GM21515 (cell line): ENCODE results near the gene RNF20.
"Not testable (repeated sequence)": the region's sequence is repeated elsewhere in the genome, so short reads cannot be mapped to it uniquely, and the experiment has no call there.

Experiments
- ATAC-seq: cut with Tn5 transposase; IDR thresholded peaks from one replicate; pipeline ENCODE4 v1.9.1; 2021; ENCODE audit not compliant: unreplicated experiment

RNF20 gene, protein sequence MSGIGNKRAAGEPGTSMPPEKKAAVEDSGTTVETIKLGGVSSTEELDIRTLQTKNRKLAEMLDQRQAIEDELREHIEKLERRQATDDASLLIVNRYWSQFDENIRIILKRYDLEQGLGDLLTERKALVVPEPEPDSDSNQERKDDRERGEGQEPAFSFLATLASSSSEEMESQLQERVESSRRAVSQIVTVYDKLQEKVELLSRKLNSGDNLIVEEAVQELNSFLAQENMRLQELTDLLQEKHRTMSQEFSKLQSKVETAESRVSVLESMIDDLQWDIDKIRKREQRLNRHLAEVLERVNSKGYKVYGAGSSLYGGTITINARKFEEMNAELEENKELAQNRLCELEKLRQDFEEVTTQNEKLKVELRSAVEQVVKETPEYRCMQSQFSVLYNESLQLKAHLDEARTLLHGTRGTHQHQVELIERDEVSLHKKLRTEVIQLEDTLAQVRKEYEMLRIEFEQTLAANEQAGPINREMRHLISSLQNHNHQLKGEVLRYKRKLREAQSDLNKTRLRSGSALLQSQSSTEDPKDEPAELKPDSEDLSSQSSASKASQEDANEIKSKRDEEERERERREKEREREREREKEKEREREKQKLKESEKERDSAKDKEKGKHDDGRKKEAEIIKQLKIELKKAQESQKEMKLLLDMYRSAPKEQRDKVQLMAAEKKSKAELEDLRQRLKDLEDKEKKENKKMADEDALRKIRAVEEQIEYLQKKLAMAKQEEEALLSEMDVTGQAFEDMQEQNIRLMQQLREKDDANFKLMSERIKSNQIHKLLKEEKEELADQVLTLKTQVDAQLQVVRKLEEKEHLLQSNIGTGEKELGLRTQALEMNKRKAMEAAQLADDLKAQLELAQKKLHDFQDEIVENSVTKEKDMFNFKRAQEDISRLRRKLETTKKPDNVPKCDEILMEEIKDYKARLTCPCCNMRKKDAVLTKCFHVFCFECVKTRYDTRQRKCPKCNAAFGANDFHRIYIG

DNA sequence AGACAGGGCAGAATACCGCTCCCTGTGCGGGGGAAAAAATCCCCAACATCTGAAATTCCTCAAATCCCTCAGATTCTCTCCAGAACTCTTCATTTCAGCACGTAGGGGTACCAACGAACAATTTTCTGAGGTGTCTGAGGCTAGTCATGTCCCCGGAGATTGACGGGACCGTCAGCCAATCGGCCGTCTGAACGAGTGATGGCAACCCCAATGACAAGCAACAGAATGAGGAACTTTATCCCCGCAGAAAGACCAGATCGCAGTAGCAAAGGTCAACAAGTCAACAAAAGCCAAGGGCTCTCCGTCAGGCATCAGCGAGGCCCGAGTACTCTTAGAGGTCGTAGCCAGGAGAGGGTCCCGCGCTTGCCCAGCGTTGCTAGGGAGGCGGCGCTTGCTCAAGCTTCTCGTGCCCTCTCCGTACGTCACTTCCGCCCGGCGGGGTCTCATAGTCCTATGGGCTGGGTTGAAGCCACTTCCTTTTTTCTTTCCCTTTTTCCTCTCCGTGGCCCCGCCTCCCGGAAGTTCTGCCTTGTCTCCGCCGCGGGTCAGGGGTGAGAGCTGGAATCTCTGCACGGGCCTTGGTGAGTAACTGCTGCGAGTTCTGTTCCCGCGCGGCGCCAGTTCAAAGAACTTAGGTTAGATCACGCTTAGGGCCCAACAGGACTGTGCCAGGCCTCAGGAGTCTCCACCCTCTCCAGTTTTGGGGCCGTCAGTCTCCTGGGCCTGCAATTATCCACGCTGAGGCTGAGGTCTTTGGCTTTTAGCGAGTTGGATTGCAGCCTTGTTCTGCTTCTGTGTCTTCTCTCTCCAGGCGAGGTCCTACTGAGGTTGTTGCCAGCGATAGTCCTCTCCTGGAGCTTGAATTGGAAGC, at the start of gene RNF20:
Gene RNF20 (plus strand): TSS at position 520 of the 871 bp plus-strand sequence. CDS start 1,571 bp downstream, outside the sequence.
- ATAC-seq: peak; percentile 98

DNA sequence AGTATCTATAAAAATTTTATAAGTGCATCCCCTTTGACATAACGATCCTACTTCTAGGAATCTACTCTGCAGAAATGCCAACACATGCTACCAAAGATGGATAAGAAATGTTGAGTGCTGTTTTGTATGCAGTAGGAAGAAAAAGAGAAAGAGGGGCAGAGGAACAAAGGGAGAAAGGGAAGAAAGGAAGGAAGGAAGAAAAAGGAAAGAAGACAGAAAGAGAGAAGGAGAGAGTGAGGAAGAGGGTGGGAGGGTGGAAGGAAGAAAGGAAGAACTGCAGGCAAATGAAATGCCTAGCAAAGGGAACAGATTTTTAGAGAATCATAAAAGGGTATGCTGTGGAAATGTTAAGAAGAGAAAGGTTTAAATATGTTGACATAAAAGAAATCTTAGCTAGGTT, 49.6 kb upstream of the RNF20 start:
- no peak for ATAC-seq

DNA sequence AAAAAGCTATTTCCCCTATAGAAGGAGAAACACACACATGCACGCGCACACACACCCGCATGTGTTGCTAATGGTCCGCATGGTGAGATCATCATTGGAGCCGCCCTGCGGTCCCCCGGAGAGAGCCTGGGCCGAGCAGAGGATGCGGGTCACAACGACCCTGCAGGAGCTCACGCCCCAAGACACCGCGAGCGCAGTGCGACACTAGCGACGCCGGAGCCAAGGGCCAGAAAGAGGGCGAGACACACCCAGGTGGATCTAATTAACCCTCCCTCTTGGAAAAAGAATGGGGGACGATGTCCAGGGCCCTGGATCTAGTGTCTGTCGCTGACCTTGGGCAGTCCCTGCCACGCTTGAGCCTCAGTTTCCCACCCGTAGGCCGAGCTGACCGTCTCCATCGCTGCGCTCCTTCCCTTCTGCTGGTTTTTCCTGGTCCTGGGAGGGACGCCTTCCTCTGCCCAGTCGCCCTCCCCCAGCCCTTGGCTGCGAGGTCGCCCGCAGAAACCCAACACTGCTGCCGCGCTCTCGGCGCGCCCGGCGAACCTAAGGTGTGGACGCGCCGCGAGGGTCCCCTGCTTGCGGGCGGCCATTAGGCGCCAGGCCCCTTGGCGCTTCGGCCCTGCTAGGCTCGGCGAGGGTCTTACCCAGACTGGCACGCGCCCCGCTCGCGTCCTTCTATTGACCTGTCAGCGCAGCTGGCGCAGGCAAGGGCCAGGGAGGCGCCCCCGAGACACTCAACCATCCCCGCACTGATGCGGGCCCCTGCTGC, 47.5 kb upstream of the RNF20 start:
- no peak for ATAC-seq

DNA sequence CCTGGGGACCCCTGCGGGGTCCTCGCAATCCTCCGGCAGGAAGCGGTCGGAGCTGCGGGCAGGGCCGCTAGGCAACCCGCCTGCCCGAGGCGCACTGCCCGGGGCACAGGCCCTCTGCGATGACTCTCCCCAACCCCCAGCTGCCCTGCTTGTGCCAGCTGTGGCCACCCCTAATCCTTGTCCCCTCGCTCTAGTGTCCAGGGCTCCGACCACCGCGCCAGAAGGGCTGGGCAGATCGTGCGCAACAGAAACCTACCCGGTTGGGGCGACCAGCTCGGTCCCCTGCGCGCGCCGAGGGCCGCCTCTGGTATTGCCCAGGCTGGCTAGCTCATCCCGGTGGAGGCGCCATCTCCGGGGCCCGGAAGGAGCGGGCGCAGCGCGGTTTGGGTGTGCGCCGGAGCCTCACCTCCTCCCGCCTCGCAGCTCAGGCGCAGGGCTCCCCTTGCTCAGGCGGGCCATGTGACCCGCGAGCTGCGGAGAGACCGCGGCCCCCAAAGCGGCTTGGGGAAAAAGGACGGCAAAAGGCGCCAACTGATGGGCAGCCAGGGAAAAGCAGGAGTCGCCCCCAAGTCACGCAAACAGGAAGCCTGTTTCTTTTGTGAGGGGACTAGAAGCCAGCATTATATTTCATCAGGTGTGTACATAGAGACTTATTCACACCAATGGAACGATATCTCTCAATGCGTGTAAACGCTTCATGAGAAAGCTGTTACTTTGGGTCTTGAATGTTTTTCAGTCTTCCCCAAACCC, 46.8 kb upstream of the RNF20 start:
- ATAC-seq: no peak

DNA sequence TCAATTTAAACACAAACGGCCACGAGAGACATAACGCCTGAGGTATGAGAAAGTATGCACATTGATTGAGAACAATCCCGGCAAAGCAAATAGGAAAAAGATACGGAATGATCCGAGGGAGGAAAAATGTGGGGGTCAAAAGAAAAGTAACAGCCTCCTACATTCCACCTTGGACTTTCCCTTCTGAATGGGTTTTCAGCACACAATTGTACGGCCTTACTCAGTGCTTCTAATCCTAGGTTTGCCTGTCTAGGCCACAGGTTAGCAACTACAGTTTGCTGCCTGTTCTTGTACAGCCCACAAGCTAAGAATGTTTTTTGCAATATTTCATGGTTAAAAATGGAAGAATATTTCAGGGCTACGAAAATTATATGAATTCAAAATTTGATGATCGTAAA, 46.2 kb upstream of the RNF20 start:
- ATAC-seq: no peak

DNA sequence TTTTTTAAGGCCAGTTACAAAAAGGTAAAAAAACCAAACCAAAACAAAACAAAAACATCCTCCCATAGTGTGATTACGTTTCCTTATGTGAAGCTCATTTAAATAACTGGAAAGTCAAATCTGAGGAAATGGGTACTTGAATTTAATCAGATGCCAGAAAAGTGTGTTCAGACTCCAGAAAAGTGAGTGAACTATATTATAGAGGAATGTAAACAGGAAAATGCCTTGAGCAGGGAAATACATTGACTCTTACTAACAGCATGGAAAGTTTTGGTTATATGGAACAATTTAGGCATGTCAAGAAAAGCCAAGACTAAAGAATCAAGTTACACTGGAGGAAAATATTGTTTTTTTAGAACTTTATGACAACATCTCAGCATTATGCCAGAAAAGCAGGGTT, 37.8 kb upstream of the RNF20 start:
- ATAC-seq: no peak

DNA sequence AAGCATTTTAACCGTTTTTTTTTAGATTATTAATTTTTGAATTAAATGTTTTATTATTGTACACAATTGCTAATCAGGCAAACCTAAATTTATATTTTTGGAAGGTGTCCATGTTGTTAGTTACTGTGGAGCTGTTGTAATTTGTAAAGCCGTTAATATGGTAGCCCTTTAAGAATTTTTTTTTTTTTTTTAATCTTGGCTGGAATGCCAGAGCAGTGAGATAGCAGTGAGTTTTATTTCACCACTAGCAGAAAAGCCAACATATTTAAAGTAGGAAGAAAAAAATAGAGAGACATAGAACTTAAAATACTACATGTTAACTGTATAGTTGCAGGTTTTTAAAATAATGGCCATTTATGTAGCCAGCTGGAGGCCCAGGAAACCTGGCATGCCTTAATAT, 35.3 kb upstream of the RNF20 start:
- no peak for ATAC-seq

DNA sequence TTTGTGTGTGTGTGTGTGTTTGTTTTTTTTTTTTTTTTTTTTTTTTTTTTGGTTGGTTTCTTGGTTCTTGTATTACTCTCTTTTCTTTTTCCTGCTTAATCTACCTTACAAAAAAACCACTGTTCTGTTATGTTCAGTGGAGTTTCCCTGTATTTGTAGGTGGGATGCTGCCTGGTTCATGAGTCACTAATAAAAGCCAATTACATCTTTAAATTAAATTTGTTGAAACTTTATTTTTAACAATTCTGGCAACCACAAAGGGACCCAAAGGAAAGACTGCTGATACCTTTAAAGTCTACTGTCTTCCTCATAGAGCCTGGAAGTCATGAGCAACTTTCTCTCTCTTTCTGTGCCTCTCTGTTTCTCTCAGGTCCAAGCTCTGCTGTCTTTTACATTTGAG, 29.5 kb upstream of the RNF20 start:
- no peak for ATAC-seq

DNA sequence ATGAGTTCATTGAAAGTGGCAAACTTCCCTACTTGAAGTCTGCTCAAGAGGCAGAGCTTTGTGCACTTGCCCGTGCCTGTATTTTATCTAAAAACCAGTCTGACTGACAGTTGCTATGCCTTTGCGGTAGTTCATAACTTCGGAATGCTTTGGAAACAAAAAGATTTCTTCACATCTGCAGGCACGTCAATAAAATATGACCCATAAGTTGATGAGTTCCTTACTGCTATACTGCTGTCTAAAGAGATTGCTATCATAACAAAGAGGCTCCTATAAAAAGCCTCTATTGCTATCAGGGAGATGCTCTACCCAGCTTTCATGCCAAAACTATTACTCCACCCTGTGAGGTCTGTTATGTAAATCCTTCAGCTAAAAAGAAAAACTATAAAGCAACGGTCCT, 25.4 kb upstream of the RNF20 start:
- no peak for ATAC-seq

DNA sequence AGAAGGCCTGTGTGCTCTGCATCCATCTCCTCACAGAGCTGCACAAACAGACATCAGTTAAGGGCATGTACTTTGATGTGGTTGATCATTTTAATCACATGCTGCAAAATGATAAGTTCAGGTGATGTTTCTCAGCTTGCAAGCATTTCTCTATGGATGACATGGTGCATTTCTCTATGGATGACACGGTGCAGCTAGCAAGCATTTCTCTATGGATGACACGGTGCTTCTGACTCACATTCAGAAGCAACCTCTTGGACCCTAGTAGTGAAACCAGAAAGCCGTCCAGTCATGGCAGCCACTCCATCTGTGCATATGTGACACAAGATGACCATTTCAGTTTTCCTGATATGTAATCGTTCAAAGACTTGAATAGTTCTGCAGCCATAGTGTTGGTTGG, 24.1 kb upstream of the RNF20 start:
- no peak for ATAC-seq

DNA sequence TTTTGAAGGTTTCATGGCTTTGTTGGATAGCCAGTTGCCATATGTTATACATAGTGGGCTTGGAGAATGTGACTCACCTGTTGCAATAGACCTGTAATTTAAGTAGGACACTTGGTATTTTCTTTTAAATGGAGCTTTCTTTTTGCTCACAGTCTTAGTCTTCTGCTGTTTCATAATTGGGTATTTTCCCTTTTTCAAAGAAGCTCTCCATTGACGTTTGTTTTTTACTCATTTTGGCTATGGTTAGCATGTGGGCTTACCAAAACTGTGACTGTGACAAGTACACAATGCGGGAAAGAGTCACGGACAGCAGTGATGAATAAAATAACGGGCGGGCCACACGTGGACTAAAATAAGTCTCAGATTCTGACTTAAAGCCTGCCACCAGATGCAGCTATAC, 23.2 kb upstream of the RNF20 start:
- ATAC-seq: no peak

DNA sequence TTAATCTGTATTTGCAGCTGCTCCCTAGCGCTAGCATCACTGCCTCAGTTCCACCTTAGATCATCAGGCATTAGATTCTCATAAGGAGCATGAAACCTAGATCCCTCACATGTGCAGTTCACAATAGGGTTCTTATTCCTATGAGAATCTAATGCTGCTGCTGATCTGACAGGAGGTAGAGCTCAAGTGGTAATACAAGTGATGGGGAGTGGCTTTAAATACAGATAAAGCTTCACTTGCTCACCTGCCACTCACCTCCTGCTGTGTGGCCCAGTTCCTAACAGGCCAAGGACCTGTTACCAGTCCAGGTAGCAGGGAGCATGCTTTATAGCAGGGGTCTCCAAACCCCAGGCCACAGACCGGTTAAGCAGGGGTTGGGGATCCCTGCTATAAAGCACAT, 22.6 kb upstream of the RNF20 start:
- no peak for ATAC-seq

DNA sequence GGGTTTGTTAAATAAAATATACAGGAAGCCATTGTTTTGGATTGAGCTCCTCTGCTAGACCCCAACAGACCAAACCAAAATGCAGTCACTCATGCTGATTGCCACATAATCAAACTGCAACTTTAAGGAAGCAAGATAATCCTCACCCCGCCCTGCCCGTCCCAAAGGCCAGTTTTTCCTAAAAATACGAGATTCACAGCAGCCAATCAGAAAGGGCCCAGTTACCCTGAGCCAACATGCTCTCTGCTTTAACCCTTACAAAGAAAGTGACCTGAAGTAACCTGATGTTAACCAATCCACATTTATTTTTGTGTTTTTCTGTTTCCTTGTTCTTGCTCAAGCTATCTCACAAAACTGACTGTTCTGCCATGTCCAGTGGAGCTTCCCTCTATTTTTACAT, 21.5 kb upstream of the RNF20 start:
- ATAC-seq: no peak

DNA sequence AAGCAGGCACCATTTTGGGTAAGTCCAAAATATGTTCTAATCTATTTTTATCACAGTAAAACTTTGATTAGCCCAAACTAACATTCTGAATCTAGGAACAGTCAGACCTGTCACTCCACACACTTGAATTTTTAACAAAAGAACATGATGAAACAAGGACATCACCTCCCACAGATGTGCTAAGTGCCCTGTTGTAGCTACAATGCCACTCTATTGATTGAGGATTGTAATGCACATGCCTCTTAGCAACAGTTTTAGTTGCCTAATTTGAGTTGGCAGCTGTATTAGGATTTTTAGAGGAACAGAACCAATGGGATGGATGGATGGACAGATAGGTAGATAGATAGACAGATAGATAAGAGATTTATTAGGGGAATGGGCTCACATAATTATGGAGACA, 20.3 kb upstream of the RNF20 start:
- no peak for ATAC-seq

DNA sequence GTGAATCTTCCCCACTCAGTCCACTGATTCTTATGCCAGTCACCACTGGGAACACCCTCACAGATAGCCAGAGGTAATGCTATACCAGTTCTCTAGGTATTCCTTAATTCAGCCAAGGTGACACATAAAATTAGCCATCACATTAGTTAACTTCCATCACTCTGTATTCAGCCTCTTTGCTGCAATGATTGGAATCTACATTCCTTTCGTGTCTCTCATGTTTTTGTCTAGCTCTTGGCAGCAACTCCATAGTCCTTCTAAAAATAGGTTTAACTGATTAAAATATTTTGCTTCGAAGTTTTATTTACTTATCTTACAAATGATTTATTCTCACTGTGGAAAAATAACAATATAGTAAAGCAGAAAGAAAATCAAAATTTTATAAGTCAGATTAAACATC, 19.6 kb upstream of the RNF20 start:
- no peak for ATAC-seq

DNA sequence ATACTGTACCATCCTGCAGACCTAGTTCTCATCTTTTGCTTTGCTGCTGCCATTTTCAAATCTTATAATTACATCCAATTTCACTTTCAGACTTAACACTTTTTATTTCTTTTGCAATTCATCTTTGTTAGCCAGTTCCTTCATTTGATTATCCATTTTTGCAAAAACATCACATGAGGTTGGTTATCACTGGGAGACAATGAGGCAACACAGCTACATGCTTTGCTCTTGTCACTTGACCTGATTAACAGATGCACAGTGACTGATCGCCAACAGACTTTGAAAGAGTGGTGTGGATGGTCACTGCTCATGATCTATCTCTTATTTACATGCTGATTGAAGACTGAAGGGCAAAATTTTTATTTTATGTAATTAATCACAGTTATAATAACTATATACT, 17.0 kb upstream of the RNF20 start:
- no peak for ATAC-seq

DNA sequence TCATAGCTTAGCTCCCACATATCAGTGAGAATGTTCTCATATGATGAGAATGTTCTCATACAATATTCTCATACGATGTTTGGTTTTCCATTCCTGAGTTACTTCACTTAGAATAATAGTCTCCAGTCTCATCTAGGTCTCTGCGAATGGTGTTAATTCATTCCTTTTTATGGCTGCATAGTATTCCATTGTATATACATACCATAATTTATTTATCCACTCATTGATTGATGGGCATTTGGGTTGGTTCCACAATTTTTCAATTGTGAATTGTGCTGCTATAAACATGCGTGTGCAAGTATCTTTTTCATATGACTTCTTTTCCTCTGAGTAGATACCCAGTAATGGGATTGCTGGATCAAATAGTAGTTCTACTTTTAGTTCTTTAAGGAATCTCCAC, 15.2 kb upstream of the RNF20 start:
- ATAC-seq: not testable (repeated sequence)

DNA sequence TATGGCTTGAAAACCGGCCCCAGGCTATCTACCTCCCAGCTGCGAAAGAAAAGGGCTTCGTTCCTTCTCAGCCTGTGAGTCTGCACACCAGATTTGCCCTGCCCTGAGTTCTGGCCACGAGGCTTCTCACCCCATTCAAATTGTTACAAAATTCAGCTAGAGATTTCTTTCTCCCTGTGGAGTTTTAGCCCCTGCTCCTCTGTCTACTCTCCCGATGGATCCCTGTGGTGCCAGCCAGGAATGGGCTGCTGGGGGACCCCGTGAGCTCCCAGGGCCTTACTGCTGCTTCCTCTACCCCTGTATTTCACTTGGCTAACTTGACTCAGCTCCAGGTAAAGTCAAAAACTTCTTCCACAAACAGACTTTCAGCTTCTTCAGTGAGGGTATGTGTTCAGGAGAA, 9.3 kb upstream of the RNF20 start:
- no peak for ATAC-seq

DNA sequence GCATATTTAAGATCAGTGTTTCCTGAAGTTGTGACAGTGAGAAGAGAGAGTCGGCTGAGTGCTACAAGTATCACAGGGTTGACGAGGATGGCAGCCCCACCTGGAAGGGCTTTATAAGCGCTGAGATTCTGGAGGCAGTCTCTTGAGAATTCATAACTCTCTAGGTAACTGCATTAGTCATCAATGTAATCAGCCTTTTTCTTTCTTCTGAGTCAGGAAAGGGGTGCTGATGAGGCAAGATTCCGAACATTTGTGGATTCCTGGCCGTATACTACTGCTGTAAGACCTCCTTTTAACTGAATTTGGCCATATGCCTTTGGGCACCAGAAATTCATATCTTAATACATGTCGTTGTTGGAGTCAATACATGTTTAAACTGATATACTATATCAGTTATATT, 6.6 kb upstream of the RNF20 start:
- ATAC-seq: no peak

DNA sequence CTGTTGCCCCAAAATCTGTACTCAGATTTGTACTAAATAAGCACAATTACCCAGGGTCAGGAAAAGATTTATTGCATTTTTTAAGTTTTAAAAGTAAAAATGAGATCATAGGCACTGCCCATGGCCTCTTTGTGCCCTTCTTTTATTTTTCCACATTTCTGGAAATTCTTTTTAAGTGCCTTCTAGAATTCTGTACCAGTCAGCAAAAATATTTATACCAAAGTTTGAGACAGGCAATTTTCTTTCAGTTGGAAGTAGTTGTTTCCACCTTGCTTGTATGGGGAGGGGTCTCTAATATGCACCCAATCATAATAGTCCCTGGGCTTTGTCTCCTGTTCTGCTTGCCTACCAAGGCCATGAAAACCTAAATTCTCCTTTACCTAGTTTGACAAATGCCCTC, 5.6 kb upstream of the RNF20 start:
- ATAC-seq: no peak
